GM21390 (cell line): Measurements from ENCODE around the gene NUP210L.
A peak's percentile ranks its signal among the peaks of the same experiment; 100 is the strongest.
"Not testable (repeated sequence)": the region's sequence is repeated elsewhere in the genome, so short reads cannot be mapped to it uniquely, and the experiment has no call there.

Experiments
- ATAC-seq: cut with Tn5 transposase; IDR thresholded peaks from one replicate; pipeline ENCODE4 v1.9.1; 2021; ENCODE audit not compliant: unreplicated experiment

NUP210L gene

GRCh38 chr1:154170547-154171222, 15.8 kb upstream of the NUP210L start:
- ATAC-seq, result no peak

DNA sequence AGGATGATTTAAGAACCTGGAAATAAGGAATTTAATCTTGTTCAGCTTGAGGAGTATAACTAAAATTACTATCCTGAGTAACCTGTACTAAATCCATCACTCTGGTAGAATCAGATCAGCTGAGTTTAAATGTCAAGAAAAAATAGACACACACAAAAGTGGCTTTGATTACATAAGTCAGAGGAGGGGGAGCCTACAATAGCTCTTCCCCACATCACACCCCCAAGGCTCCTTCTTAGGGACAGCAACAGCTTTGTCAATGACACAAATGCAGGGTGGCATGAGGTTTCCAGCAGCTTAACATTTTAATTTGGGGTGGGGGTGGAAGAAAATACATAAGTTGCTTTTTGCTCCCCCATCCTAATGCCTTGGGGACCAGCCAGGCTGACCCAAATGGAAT, 12.6 kb upstream of the NUP210L start:
- ATAC-seq, result no peak

DNA sequence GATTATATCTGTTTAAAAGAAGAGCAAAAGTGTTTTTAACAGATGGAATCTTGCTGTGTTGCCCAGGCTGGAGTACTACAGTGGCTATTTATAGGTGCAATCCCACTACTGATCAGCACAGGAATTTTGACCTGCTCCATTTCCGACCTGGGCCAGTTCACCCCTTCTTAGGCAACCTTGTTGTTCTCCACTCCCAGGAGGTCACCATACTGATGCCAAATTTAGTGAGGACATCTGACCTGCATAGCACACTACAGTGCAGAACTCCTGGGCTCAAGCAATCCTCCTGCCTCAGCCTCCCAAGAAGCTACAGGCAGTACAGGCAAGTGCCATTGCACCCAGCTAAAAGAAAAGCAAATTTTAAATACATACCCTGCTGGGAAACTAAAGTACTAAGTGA, 11.3 kb upstream of the NUP210L start:
- ATAC-seq, result no peak

- ATAC-seq, result no peak
These were observed 4.7 kb upstream of the NUP210L start for GRCh38 chr1:154159554-154159953.

- peak; percentile 39 for ATAC-seq
These were observed 3.6 kb upstream of the NUP210L start for GRCh38 chr1:154158307-154159125.

DNA sequence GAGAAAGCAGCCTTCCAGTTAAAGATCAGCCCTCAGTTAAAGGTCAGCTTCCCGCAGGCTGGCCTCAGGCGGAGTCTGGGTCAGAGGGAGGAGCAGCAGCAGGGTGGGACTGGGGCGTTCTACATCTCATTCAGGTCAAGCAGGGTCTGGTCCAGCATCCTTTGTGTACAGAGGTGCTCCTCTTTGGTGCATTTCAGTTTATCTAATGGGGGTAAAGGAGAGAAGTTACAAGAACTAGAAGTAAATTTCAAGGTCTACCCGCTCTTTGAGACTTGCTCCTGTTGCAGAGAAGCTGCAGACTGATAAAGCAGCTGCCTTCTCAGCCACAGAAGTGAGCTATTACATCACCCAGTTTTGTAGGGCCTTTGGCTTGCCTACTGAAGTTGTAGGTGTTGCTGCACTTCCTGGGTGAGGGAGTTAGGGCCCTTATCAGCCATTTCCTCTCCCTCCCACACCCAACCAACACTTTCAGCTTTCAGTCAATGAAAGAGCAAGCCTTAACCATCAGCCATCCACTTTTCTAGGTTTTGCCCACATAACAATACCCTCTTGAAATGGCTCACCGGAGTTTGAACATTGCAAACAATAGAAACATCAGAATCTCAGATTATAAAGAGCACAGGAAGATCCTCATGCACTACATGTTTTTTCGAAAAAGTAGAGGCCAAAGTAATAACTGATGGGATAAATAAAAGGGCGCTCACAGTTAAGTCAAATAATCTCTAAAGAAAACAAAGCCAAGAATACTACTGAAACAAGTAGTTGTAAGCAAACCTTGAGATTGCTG, 2.8 kb upstream of the NUP210L start:
- peak; percentile 76 for ATAC-seq

DNA sequence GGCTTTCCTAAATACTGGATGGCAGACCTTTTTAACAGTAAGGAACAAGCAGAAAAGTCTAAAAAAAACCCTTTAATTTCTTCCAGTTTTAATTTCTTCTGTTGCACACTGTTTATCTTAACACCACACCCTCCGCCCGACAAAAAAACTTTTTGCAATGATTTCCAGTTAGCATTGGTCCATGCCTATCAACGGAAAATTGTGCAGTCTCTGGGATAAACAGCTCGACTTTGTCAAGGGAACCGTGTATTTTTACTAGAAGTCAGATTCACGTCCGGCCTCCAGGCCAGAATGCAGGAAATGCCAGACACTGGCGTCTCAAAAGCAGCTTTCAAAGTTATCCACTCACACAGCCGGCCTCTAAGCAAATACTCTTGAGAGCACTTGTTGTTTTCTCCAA, 378 bp upstream of the NUP210L start:
- ATAC-seq, result no peak

- no peak for ATAC-seq
These were observed 820 bp downstream of the NUP210L start for GRCh38 chr1:154154053-154154452.

DNA sequence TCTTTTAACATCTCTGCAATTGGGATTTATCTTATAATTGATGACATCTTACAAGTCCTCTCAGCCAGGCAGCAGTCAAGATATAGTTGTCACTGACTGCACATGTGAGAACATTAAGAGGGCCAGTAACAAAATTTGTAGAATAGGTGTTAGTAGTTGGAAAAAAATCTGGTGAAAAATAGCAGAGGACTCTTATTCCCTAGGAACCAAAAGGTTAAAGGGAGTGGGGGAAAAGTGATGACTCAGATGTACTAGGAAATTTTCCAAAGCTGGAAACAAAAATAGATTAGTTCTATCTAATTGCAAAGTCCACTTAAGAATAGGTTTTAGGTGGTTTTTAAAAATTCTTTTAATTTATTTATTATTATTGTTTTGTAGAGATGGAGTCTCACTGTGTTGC, 3.6 kb downstream of the NUP210L start:
- no peak for ATAC-seq

- ATAC-seq, result no peak
These were observed 6.1 kb downstream of the NUP210L start for GRCh38 chr1:154148807-154149206.

DNA sequence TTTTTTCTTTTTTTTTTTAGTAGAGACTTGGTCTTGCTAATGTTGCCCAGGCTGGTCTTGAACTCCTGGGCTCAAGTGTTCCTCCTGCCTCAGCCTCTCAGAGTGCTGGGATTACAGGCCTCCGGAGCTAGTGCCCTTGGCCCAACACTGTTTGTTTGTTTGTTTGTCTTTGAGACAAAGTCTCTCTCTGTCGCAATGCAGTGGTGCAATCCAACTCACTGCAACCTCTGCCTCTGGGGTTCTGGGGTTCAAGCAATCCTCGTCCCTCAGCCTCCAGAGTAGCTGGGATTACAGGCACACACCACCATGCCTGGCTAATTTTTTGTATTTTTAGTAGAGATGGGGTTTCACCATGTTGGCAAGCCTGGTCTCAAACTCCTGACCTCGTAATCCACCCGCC, 7.4 kb downstream of the NUP210L start:
- ATAC-seq, result not testable (repeated sequence)

GRCh38 chr1:154145986-154146385, 8.9 kb downstream of the NUP210L start:
- no peak for ATAC-seq

DNA sequence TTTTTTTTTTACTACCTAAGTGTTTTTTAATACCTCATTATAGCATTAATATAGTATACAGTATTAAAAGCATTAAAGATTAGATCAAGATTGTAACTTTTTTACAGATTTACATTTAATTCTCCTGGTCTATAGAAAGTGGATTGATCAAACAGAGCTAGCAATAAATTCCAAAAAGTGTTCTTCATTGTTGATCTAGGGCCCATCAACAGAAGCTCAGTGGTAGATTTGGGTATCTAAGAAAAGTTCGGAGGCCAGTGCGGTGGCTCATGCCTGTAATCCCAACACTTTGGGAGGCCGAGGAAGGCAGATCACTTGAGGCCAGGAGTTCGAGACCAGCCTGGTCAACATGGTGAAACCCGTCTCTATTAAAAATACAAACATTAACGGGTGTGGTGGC, 12.5 kb downstream of the NUP210L start:
- no peak for ATAC-seq

DNA sequence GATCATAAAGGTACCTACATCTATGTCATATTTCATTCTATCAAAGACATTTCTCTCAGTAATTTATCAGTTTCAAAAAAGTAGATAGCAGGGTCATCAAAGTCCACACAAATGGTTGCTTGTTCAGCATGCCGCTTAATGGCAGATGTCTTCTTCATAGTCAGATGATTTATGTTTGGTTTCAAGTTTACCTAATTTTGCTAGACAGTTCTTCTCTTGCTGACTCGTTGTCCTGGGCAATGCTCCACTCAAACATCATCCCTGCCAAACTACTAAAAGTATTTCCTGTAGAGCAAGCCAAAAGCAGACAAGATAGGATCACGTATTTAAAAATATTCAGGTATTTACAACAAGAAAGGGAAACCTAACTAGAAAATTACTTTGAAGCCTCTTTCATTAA, 13.6 kb downstream of the NUP210L start:
- ATAC-seq, result no peak

DNA sequence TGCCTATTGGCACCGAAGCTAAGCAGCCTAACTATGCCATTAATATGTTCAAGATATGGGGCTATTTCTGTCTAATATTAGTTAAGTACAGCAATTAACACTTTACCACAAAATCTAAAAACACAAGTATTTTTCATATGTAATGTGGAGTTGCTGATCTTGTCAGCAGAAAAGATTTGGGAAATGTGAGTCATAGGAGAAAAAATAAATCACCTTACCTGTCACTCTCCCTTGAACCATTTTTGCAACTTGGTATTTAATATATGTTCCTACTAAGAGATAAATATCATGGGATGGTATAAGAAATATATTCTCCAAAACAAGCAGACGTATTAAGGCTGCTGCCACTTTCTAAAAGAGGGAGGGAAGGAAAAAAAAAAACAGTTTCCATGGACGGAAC, 17.0 kb downstream of the NUP210L start:
- no peak for ATAC-seq

DNA sequence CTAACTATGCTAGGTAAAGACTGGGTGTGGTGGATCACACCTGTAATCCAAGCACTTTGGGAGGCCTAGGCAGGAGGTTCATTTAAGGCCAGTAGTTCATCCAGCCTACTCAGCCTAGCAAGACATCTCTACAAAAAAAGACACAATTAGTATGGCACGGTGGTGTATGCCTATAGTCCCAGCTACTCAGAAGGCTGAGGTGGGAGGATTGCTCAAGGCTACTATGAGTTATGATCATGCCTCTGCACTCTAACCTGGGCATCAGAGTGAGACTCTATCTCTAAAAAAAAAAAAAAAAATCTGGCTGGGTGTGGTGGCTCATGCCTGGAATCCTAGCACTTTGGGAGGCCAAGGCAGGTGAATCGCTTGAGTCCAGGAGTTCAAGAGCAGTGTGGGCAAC, 21.6 kb downstream of the NUP210L start:
- ATAC-seq, result no peak

- ATAC-seq, result no peak
These were observed 25.4 kb downstream of the NUP210L start for GRCh38 chr1:154129391-154129970.

DNA sequence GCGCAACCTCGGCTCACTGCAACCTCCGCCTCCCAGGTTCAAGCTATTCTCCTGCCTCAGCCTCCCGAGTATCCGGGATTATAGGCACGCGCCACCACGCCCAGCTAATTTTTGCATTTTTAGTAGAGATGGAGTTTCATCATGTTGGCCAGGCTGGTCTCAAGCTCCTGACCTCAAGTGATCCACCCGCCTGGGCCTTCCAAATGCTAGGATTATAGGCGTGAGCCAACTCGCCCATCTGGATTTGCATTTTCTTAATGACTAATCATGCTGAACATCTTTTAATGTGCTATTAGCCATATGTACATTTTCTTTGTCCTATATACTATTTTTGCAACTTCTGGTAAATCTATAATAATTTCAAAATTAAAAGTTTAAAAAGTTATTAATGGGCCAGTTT, 31.7 kb downstream of the NUP210L start:
- ATAC-seq, result not testable (repeated sequence)

DNA sequence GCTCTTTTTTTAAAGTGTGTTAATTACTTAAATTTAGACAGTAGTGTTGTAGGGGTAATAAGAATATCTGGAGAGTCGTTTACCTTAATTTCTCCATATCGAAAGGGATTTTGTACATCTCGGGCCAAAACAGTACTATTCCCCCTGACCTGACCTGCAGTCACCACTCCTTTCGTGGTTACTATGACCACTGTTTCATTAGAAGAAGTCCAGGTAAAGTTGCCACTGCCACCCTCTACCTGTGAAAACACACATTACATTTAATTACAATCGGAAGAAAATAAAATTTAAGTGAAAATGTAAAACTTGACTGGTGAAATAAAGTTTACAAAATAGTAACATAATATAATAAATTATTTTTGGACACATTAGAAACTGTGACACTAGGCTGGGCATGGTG, 37.2 kb downstream of the NUP210L start:
- ATAC-seq, result no peak

- ATAC-seq, result no peak
These were observed 39.7 kb downstream of the NUP210L start for GRCh38 chr1:154115180-154115579.

DNA sequence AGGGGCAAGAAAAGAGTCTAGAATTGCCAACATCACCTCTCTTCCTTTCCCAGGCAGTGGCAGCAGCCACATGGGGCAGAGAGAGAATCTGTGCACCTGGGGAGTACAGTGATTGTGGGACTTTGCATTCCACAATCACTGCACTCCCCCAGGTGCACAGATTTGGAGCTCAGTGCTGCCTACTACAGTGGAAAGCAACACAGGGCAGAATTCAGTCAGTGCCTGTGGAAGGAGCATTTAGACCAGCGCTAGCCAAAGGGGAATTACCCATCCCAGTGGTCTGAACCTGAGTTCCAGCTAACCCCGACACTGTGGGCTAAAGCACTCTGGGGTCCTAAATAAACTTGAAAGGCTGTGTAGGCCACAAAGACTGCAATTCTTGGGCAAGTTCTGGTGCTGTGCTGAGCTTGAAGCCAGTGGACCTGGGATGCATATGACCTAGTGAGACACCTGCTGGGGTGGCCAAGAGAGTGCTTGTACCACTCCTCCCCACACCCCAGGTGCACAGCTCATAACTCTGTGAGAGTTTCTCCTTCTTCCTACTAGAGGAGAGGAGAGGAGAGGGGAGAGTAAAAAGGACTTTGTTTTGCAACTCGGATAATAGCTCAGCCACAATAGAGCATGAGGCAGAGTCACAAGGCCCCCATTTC, 50.3 kb downstream of the NUP210L start:
- no peak for ATAC-seq
